HG03139 (cell line): ENCODE results near the gene AGBL4.

Experiments used
- ATAC-seq: cut with Tn5 transposase; IDR thresholded peaks from one replicate; pipeline ENCODE4 v1.9.1; 2021; ENCODE audit not compliant: unreplicated experiment

AGBL4 gene

GRCh38 chr1:48673332-48674105, 1350.2 kb downstream of the AGBL4 start:
- ATAC-seq: no peak

GRCh38 chr1:48671578-48671977, 1352.2 kb downstream of the AGBL4 start:
- ATAC-seq: no peak

- ATAC-seq: no peak
These were observed 1353.3 kb downstream of the AGBL4 start for GRCh38 chr1:48670234-48671020.

GRCh38 chr1:48668339-48668738, 1355.4 kb downstream of the AGBL4 start:
- no peak for ATAC-seq

DNA sequence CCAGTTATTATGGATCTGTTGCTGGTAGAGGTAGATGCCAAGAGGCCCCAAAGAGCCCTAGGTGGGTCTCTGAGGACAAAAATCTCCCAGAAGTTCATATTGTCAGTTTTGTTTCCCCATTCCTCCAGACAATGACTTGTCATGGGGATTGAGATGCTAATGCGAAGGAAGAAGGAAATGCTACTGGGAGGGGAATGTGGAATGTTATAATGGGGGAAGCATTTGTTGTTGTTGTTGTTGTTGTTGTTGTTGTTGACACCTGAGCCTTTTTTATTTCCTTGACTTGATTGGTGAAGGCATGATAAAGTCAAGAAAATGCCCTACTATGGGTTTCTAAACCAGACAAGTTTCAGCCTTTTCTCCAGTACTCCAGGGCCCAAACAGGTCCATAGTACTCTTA, 1356.0 kb downstream of the AGBL4 start:
- no peak for ATAC-seq

DNA sequence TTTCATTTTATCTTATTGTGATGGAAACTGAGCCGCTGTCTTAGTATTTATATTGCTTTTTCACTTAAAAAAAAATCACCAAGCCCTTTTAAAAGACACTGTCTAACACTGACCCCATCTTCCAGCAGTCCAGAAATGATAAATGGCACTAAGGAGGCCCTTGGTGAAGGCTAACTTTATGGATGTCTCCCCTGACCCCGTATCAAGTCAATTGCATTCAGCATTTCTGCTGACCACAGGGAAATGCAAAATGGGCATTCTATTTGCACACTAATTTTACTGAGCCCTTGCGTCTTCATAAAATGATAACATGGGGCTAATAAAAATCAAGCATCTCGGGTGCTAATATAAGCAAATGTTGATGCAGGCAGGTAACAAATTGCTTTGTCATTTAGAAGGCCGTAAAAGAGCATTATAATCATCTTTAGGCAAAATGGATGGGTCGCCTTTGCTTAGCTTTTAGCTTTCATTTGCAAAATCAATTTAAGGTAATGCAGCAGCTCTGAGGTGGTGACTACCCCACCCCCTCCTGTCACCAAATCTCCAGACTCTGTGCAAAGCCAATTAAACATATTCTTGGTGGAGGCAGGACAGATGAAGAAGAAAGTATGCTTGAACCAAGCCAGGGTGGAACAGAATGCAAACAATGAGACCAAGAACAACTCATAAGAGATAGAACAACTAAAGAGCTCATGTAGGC, 1357.9 kb downstream of the AGBL4 start:
- ATAC-seq: no peak

- ATAC-seq: no peak
These were observed 1361.9 kb downstream of the AGBL4 start for GRCh38 chr1:48661726-48662463.

DNA sequence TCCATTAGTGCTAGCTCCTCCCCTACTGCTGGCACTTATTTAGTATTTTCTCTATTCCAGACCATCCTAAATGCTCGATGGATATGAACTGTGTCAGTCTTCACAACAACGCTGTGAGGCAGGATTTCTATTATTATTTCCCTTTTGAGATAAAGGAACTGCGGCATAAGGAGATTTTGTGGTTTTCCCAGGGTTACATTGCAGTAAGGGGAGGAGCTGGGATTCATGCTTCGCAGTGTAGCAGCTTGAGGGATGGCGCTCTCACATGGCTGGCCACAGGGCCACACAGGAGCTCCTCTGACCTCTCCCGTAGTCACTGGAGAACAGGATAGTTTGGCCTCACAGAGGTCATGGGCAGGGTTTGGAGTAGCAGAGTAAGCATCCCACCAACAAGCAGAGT, 1364.0 kb downstream of the AGBL4 start:
- ATAC-seq: no peak

DNA sequence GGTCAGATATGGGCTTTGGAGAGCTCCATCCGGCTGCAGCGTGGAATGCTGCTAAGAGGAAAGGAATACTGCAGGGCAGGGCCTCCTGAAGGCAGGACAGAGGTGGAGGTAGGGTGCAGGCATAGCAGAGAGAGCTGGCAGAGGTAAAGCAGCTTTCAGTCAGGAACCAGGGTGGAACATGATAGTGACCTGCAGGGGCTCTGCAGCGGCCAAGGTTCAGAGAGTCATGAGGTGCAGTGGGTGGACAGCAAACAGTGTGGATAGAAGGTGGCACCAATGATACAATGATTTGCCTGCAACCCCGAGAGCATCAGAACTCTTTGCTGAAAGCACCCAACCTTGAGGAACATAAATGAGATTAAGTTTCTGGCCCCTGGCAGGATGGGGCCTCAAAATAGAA, 1366.3 kb downstream of the AGBL4 start:
- ATAC-seq: no peak

DNA sequence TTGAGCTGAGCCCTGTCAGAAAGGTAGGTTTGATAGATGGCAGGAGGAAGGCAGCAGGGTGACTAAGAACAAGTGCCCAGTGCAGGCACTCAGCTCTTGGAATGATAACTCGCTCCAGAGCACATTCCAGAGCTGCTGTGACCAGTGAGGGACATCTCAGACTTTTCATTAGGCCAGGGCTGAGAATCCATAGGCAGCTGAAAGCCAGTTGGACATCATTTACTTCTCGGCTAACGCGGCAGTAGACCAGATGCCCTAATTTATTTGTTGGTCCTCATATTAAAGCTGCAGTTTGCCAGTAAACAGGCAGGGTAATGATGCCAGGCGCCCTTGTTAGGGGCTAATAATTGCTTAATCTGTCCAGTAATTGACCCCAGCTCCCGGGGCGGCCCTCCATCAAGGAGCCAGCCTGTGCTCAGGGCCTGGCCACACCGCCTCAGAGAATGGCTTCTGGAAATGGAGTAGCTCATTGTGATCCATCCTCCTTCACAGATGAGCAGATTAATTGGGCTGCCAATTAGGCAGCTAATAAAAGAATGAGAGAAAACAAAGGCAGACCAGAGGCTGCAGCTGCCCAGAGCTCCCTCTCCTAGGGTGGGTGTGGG, 1369.0 kb downstream of the AGBL4 start:
- no peak for ATAC-seq

GRCh38 chr1:48652334-48652733, 1371.4 kb downstream of the AGBL4 start:
- no peak for ATAC-seq

- ATAC-seq: no peak
These were observed 1373.9 kb downstream of the AGBL4 start for GRCh38 chr1:48649880-48650279.

GRCh38 chr1:48645883-48646282, 1377.9 kb downstream of the AGBL4 start:
- ATAC-seq: no peak

DNA sequence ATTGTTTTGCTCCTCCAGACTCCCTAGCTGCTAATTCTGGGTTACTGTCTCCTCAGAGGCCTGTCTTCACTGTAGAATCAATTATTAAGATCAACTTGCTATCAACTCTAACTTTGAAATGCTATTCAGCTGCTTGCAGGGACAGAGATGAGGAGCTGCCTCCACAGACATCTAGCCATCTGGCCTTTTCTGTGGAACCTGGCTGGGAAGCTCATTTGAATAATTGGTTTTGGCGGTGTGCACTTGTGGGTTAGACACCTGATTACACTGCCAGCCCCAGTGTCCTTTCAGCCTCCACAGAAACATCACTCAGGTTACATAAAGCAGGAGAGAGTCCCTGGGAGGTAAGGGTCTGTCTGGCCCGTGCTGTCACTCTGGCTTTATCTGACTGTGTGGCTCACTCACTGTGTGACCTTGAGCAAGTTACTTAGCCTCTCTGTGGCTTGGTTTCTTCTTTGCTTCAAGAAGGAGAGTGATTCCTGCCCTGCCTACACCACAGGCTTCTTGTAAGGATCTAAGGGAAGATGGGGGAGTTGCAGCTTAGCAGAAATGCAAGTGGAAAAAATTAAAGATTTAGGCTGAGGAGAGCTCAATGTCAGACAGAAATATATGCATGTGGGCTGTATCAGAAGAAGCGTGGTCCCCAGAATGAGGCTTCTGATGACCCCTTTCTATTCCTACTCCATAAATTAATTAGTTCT, 1378.7 kb downstream of the AGBL4 start:
- no peak for ATAC-seq

- no peak for ATAC-seq
These were observed 1379.4 kb downstream of the AGBL4 start for GRCh38 chr1:48644190-48644900.

DNA sequence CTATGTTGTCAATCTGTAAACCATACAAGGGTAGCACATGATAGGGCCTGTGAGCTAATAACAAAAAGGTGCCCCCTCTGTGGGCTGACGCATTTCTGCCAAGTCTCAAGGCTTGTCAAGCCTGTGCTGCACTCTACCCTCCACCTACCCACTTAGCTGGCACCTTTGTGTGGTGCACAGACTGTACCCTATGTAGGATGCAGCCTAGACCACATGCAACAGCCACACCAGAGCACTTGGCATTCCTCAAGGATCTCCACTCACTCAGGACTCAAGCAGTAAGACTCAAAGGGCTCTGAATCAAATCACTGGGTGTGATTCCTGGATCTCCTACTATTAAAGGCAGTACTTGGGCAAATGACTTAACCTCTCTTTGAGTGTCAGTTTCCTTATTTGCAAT, 1380.6 kb downstream of the AGBL4 start:
- no peak for ATAC-seq

GRCh38 chr1:48640836-48641492, 1382.8 kb downstream of the AGBL4 start:
- no peak for ATAC-seq

DNA sequence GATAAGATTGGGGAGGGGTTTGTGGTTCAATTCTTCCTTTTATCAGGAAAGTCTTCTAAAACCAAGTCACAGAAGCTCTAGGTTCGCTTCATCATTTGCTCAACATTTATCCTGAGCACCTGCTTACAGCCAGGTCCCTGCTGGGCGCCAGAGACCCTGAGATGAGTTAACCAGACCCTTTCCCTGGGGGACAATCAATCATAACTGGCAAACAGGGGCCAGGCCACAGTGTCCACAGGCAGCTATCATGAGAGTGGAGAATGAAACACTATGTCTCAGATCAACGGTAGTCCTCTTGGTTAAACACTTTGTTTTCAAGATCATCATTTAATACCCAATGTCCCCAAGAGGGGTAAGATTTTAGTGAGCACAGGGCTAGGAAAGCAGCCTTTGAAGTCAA, 1393.9 kb downstream of the AGBL4 start:
- no peak for ATAC-seq

GRCh38 chr1:48627486-48627885, 1396.3 kb downstream of the AGBL4 start:
- no peak for ATAC-seq
